ENCODE data around the gene METTL6. TPM values are rescaled to one million over a fixed set of nuclear protein-coding genes. Genes with fewer than 3 reads are reported as not detected.
"Not testable (repeated sequence)": the region's sequence is repeated elsewhere in the genome, so short reads cannot be mapped to it uniquely, and the experiment has no call there.

The METTL6 gene
- total RNA-seq, 1 donor from 2014 or later: 13.0 TPM

DNA sequence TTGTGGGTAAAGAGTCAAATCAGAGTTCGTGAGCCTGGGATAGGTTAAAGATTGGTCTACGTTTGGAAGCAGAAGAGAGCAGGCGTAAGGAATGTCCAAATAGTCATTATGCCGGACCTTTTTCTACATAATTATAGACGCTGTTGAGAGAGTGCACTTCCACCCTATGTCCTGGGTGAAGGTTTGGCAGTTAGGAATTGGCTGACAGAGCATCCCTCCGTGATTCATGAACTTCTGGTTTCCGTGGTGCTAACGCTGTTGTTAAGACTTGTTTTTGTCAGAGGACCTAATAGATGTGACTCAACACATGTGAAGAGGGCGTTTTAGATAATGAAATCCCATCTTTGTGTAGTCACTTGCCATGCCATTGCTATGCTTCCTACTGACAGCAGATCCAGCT lies 1.2 kb upstream of the METTL6 start:
- peak; percentile 52 for DNase-seq (ENCODE audit: low read depth)
- TF ChIP-seq, protein P1, sequence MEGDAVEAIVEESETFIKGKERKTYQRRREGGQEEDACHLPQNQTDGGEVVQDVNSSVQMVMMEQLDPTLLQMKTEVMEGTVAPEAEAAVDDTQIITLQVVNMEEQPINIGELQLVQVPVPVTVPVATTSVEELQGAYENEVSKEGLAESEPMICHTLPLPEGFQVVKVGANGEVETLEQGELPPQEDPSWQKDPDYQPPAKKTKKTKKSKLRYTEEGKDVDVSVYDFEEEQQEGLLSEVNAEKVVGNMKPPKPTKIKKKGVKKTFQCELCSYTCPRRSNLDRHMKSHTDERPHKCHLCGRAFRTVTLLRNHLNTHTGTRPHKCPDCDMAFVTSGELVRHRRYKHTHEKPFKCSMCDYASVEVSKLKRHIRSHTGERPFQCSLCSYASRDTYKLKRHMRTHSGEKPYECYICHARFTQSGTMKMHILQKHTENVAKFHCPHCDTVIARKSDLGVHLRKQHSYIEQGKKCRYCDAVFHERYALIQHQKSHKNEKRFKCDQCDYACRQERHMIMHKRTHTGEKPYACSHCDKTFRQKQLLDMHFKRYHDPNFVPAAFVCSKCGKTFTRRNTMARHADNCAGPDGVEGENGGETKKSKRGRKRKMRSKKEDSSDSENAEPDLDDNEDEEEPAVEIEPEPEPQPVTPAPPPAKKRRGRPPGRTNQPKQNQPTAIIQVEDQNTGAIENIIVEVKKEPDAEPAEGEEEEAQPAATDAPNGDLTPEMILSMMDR (conservative IDR thresholded peaks at IDR 0.05; ENCODE audit: low read depth, low read length): no peak

DNA sequence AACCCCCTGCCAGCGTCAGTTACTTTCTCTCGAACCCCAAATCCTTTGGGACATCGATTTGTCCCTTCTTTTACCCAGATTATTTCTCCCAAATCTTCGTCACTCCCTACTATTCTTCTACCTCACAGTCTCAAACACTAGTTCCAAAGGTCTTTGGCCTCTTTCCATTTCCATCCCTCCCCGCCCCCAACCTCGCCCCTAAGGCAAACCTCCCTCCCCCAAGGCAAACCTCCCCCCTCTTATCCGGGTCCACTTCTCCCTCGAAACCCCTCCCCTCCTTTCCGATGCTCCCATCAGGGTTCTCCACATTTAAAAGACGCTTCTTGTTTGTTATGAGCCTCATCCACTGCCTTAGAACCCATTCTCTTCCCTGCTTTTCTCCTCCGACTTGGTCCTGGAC lies 637 bp upstream of the METTL6 start:
- TF ChIP-seq, protein P1 (conservative IDR thresholded peaks at IDR 0.05; ENCODE audit: low read depth, low read length): no peak
- no peak for DNase-seq (ENCODE audit: low read depth)
- H3K4me3 ChIP-seq (ENCODE audit: low read depth, low read length): peak overlapping the region; percentile 99

More for the DNA sequence above, 1.2 kb upstream of the METTL6 start:
- peak overlapping the region; percentile 99 for H3K4me3 ChIP-seq (ENCODE audit: low read depth, low read length)

DNA sequence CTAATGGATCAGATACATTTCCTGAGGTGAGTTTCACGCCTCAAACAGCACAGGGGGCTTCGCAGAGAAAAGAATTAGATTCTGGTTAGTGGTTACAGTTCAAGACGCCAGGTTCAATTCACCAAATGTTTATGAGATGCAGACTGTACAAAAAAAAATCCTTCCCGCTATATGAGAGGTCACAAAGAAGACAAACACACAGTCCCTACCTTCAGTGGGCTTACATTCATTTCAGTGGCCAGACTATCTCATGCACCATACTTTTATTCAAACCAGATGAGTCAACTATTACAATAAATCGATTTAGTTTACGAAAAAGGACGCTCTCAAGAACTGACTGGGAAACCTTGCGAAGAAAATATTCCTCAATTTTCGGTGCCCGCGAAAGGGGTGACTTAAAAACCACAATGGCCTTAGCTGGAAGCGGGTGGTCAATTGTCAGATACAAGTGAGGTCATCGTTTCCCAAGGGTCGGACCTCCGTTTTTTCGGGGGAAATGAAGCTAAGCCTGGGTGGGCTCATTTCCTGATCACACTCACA lies 695 bp downstream of the METTL6 start:
- TF ChIP-seq, protein P1 (conservative IDR thresholded peaks at IDR 0.05; ENCODE audit: low read depth, low read length): no peak
- H3K4me3 ChIP-seq (ENCODE audit: low read depth, low read length): peak overlapping the region; percentile 99
- DNase-seq (ENCODE audit: low read depth): no peak

DNA sequence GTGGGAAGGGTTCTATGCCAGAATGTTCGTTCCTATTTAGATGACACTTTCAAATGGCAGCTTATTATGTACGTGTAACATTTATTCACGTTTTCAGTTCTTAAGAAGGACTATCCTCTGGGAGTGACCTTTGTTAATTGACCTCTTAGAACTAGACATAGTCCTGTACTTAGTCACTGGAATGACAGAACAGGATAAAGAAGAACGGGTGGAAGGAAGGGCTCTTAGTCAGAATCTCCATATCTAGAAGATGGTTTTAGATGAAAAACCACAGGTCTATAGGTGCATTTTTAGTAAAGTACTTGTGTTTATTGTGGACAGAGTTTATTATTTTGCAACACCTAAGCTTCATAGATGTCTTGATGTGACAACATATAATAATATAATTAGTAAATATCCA lies 6.5 kb downstream of the METTL6 start:
- no peak for DNase-seq (ENCODE audit: low read depth)
- no peak overlapping the region for H3K4me3 ChIP-seq (ENCODE audit: low read depth, low read length)
- TF ChIP-seq, protein P1 (conservative IDR thresholded peaks at IDR 0.05; ENCODE audit: low read depth, low read length): no peak

DNA sequence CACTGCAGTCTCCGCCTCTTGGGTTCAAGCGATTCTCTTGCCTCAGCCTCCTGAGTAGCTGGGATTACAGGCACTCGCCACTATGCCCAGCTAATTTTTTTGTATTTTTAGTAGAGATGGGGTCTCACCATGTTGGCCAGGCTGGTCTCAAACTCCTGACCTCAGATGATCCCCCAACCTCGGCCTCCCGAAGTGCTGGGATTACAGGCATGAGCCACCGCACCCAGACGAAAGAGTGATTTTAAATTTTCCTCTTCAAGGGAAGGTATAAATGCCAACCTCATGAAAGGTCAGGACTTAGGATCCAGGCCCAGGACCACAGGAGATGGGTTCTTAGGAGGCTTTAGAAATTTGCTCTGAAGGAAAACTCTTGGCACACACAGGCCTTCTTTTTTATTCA lies 16.4 kb downstream of the METTL6 start:
- not testable (repeated sequence) for DNase-seq (ENCODE audit: low read depth); H3K4me3 ChIP-seq (ENCODE audit: low read depth, low read length)

DNA sequence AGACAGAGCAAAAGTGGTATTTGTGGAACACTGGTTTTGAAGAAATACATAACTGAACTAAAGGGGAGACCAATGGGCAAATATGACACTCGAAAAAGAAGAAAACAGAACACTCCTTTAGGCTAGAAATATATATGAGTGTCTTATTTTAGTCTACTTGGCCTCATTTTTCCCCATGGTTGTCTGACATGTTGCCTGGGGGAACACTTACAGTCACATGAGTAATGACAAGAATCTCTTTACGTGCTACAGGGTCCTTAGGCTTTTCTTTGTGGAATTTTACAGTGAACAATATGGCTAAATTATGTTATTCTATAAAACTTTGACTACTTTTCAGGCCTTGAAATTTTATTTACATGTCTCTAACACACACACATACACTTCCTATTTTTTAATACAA lies 17.6 kb downstream of the METTL6 start:
- no peak overlapping the region for H3K4me3 ChIP-seq (ENCODE audit: low read depth, low read length)
- no peak for DNase-seq (ENCODE audit: low read depth)
- TF ChIP-seq, protein P1 (conservative IDR thresholded peaks at IDR 0.05; ENCODE audit: low read depth, low read length): no peak

DNA sequence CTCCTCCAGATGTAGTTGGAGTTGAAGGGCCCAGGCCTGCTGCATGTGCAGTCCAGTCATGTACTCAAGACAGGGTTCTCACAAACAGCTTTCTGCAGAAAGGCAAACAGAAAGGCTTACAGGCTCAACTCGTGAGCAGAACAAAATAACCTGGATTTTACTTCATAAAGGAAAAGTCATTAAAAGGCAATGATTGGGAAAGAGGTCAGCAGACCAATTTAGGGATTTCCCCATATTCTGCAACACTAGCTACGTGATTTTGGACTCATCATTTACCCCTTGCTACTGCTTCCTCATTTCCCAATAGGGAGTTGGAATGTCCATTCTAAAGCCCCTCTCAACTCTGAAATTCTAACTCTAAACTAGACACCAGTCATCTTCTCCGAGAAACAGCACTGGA lies 18.1 kb downstream of the METTL6 start:
- no peak for DNase-seq (ENCODE audit: low read depth)
- TF ChIP-seq, protein P1 (conservative IDR thresholded peaks at IDR 0.05; ENCODE audit: low read depth, low read length): no peak
- no peak overlapping the region for H3K4me3 ChIP-seq (ENCODE audit: low read depth, low read length)

Measured in epithelial cell of proximal tubule (primary cell).